ENCODE measurements around the gene CDKN2AIP. TPM values are rescaled to one million over a fixed set of nuclear protein-coding genes. Genes with fewer than 3 reads are reported as not detected.
A peak's percentile ranks its signal among the peaks of the same experiment; 100 is the strongest.
"Not testable (repeated sequence)": the region's sequence is repeated elsewhere in the genome, so short reads cannot be mapped to it uniquely, and the experiment has no call there.

CDKN2AIP gene
- total RNA-seq, 1 experiment from 2014 or later: 8.3 TPM

DNA sequence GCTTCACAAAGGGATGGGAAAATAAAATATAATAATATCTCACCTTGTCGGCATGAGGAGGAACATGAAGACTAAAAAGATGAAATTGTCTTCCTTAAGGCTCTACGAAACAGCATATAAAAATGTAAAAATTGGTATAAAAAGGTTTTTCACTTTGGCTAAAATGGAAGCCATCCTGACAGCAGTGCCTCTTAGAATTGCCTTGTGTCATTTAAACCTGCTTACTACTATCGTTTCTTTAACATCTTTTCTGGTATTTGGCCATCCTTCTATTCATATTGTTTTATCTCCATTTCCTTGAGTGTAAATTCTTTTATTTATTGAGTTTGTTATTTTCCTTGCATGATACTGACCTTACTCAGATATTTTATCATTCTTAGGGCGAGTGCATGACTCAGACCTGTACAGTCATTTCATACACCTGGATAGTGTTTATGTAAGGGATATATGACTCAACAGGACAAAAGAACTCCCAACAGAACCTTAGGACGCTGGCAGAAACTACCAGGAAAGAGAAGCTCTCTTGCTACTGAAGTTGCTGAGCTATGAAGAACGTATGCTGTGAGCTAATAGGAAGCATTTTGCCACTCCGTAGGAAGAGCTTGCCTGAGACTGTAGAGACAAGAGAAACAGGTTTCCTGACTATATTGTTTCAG is 5.8 kb upstream of the CDKN2AIP start:
- peak; percentile 94 for DNase-seq (ENCODE audit: low read depth)
- in situ Hi-C loops (cut with HindIII; ENCODE audit: low pct_unique_long_range_greater_than_20kb, low sequenced_read_pairs): no loop called here

GRCh38 chr4:183441276-183441675 is 3.2 kb upstream of the CDKN2AIP start:
- in situ Hi-C loops (cut with HindIII; ENCODE audit: low pct_unique_long_range_greater_than_20kb, low sequenced_read_pairs): no loop called here
- DNase-seq (ENCODE audit: low read depth): no peak

DNA sequence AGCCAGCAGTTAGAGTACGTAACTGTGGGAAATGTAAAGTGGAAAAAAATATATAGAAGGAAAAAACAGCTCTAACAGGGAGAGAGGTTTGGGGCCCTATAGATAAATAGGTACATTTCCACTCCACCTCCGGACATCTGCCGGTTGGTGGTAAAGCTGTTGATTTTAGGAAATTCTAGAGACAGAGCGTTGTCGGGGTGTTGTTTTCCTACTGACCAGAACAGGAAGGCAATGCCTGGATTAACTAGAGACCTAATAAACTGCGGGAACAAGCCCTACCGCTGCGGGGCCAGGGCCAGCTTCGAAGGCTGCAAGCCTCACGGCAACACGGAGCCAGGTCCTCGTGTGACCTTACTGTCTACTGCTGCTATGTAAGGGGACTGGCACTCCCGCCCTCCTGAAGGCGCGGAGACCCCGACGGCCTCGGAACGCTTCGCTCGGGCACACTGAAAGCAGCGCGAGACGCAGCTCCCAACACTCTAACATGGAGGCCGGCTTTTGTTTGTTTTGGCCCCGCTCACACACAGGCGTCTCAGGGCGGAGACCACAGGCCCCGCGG is 702 bp upstream of the CDKN2AIP start:
- DNase-seq (ENCODE audit: low read depth): no peak

DNA sequence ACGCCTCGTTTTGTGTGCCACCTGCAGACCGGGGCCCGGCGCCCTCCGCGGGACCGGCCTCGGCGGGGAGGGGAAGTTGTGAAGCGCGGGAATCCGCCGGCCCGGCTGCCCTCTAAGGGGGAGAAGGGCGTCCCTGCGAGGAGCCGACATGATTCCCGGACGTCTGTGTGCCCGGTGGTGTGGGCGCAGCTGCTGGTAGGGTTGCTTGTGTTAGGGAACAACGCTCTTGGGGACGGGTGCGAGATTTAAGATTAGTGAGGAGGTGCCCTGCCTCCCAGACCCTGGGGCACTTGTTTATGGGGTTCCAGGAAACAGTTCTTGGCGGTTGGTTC is 627 bp downstream of the CDKN2AIP start:
- DNase-seq (ENCODE audit: low read depth): no peak
- in situ Hi-C loops (cut with HindIII; ENCODE audit: low pct_unique_long_range_greater_than_20kb, low sequenced_read_pairs): no loop called here

More for the DNA sequence above, 702 bp upstream of the CDKN2AIP start:
- in situ Hi-C loops (cut with HindIII; ENCODE audit: low pct_unique_long_range_greater_than_20kb, low sequenced_read_pairs): no loop called here

DNA sequence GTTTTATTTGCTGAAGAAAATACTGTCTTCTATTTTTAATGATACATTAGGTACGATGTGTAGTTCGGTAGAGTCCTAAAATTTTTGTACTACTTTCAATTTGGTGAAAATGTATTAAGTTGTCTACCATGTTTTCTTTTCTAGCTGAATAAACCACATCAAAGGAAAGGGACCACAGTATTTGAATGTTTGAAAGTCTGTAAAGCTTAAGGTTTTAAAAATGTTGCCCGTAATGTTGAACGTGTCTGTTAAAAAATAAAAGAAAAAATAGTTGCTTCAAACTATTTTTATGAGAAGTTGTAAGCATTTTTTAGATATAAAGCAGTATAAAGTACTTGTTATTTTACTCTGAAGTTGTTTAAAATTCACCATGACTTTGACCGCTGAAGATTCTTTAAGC is 3.2 kb downstream of the CDKN2AIP start:
- in situ Hi-C loops (cut with HindIII; ENCODE audit: low pct_unique_long_range_greater_than_20kb, low sequenced_read_pairs): no loop called here
- no peak for DNase-seq (ENCODE audit: low read depth)

- no peak for DNase-seq (ENCODE audit: low read depth)
- in situ Hi-C loops (cut with HindIII; ENCODE audit: low pct_unique_long_range_greater_than_20kb, low sequenced_read_pairs): no loop called here
Observed at GRCh38 chr4:183448436-183448835, 4.0 kb downstream of the CDKN2AIP start.

GRCh38 chr4:183449193-183449882 is 4.9 kb downstream of the CDKN2AIP start:
- no peak for DNase-seq (ENCODE audit: low read depth)
- in situ Hi-C loops (cut with HindIII; ENCODE audit: low pct_unique_long_range_greater_than_20kb, low sequenced_read_pairs): no loop called here

DNA sequence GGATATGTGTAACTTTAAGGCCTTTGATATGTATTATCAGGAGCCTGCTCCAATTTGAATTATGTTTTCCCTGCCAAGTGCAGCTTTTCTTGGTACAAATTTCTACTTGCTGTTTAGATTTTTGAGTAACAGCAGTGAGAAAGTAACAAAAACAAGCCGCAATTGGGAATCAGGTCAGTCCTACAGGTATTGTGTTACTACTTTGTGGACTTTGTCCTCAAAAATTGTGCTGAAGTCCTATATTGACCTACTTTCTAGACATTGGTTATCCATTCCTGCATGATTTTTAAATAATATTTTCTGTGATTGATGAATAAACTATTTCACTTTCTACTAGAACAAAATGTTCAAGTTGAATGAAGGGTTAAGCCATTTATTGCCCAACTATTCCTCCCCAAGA is 5.7 kb downstream of the CDKN2AIP start:
- in situ Hi-C loops (cut with HindIII; ENCODE audit: low pct_unique_long_range_greater_than_20kb, low sequenced_read_pairs): no loop called here
- no peak for DNase-seq (ENCODE audit: low read depth)

- no peak for DNase-seq (ENCODE audit: low read depth)
- in situ Hi-C loops (cut with HindIII; ENCODE audit: low pct_unique_long_range_greater_than_20kb, low sequenced_read_pairs): no loop called here
Observed at GRCh38 chr4:183455431-183456195, 11.2 kb downstream of the CDKN2AIP start.

GRCh38 chr4:183458005-183458404 is 13.6 kb downstream of the CDKN2AIP start:
- no peak for DNase-seq (ENCODE audit: low read depth)
- in situ Hi-C loops (cut with HindIII; ENCODE audit: low pct_unique_long_range_greater_than_20kb, low sequenced_read_pairs): no loop called here

DNA sequence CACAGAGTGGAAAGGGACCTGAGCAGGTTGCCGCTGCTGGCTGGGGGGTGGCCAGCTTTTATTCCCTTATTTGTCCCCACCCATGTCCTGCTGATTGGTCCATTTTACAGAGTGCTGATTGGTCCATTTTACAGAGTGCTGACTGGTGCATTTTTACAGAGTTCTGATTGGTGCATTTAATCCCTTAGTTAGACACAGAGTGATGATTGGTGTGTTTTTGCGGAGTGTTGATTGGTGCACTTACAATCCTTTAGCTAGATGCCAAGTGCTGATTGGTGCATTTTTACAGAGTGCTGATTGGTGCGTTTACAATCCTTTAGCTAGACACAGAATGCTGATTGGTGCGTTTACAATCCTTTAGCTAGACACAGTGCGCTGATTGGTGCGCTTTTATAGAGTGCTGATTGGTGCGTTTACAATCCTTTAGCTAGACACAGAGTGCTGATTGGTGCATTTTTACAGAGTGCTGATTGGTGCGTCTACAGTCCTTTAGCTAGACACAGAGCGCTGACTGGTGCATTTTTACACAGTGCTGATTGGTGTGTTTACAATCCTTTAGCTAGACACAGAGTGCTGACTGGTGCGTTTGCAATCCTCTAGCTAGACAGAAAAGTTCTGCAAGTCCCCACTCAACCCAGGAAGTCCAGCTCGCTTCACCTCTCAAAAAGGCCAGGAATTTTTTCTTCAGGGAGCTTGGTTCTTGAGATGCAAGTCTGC is 19.6 kb downstream of the CDKN2AIP start:
- DNase-seq (ENCODE audit: low read depth); in situ Hi-C loops (cut with HindIII; ENCODE audit: low pct_unique_long_range_greater_than_20kb, low sequenced_read_pairs): not testable (repeated sequence)

- in situ Hi-C loops (cut with HindIII; ENCODE audit: low pct_unique_long_range_greater_than_20kb, low sequenced_read_pairs): not testable (repeated sequence)
Observed at GRCh38 chr4:183465879-183466278, 21.4 kb downstream of the CDKN2AIP start.

DNA sequence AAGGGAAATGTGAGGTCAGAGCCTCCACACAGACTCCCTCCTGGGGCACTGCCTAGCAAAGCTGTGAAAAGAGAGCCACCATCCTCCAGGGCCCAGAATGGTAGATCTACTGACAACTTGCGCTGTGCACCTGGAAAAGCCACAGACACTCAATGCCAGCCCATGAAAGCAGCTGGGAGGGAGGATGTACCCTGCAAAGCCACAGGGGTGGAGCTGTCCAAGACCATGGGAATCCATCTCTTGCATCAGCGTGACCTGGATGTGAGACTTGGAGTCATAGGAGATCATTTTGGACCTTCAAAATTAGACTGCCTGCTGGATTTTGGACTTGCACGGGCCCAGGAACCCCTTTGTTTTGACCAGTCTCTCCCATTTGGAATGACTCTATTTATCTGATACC is 22.8 kb downstream of the CDKN2AIP start:
- DNase-seq (ENCODE audit: low read depth): no peak
- in situ Hi-C loops (cut with HindIII; ENCODE audit: low pct_unique_long_range_greater_than_20kb, low sequenced_read_pairs): no loop called here

More at GRCh38 chr4:183465879-183466278, 21.4 kb downstream of the CDKN2AIP start:
- DNase-seq (ENCODE audit: low read depth): not testable (repeated sequence)

DNA sequence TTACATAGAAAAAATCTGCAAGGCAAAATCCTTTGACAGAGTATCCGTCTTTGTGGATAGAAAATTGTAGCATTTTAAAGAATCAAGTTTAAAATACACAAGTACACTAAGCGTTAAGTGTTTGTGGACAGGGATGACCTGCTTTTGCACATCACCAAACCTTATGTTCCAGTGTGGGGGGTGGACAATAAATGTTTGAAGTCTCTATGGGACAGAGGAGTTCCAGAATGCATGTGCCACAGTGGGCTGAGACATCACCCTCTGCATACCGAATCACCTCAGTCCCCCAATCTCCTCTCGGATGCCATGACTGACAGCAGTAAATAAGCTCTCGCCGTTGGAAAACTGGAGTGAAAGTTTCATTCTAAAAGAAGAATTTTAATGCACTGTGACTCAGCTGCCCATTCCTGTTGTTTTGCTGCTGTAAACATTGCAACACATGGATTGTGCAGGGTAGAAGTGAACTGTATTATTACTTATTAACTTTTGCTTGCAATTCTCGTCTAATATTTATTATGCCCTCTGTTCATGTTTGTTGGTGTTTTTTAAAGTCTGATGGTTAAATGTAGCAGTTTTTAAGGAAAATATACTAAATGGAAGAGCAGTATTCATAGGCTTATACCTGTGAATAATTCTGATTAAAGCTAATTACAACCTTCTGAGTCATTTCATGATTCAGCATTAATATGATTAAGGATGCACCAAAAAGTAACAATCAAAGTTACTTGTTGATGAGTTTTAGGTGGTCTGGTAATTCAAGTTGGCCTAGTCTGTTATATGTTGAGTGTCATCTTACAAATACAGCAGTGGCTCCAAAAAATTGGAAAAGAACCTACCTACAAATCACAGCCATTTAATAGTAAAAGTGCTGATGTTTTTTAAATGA is 24.0 kb downstream of the CDKN2AIP start:
- in situ Hi-C loops (cut with HindIII; ENCODE audit: low pct_unique_long_range_greater_than_20kb, low sequenced_read_pairs): no loop called here
- DNase-seq (ENCODE audit: low read depth): peak; percentile 40

- in situ Hi-C loops (cut with HindIII; ENCODE audit: low pct_unique_long_range_greater_than_20kb, low sequenced_read_pairs): no loop called here
- peak; percentile 47 for DNase-seq (ENCODE audit: low read depth)
Observed at GRCh38 chr4:183469285-183469684, 24.8 kb downstream of the CDKN2AIP start.

GRCh38 chr4:183469936-183470335 is 25.5 kb downstream of the CDKN2AIP start:
- in situ Hi-C loops (cut with HindIII; ENCODE audit: low pct_unique_long_range_greater_than_20kb, low sequenced_read_pairs): no loop called here
- DNase-seq (ENCODE audit: low read depth): peak; percentile 63

GRCh38 chr4:183470821-183471220 is 26.4 kb downstream of the CDKN2AIP start:
- DNase-seq (ENCODE audit: low read depth): no peak
- in situ Hi-C loops (cut with HindIII; ENCODE audit: low pct_unique_long_range_greater_than_20kb, low sequenced_read_pairs): no loop called here
